Measurements from ENCODE around the gene NOL4L.

DNA sequence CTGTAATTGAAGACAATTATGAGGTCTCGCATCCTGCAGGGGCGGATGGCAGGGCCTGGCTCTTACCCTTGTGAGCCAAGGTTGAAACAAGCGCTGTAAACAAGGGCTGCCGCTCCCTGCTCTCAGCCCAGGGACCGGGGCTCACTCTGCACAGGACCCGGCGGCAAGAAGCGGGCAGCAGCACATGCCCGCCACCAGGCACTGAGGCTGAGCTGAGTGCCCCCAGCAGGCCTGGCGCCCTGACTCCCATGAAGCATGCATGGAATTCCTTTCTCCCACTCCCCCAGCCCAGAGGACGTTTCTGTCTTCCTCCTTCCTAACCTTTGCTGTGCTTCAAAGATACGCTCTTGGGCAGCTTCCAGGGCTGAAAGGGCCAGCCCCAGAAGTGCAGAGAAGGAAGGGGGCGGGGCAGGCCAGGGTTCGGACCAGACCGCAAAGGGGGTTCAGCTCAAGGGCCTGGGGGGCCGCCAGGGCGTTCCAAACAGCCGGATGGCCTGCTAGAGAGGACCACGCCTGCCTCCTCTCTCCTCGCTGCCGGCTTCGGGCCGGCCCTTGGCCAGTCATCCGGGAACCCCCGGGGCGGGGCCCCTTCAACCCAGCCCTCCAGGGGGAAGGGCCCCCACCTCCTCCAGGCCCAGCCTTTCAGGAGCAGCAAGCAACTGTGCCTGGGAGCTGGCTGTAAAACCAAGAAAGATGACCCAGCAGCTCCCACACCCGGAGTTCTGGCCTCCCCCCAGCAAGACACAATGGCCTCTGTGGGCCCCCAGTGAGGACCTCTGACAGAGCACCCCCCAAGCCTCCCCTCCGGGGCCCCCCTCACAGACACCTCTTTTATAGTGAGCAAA lies 109.9 kb downstream of the NOL4L start:
- TF ChIP-seq EP300 (IDR thresholded peaks at IDR 0.05) (no peak), CEBPB (IDR thresholded peaks at IDR 0.05) (no peak), JUNB (IDR thresholded peaks at IDR 0.05) (no peak), MAX (IDR thresholded peaks at IDR 0.05) (peak; percentile 41), RAD21 (conservative IDR thresholded peaks at IDR 0.05 in 1 of 2, IDR thresholded peaks at IDR 0.05 in 1 of 2) (peak in 1 of 2 experiments; percentile 32; a peak in 1 of 5 replicates), MAZ (IDR thresholded peaks at IDR 0.05; ENCODE audit: borderline replicate concordance, low read depth, low read length) (no peak), REST (IDR thresholded peaks at IDR 0.05) (no peak), BHLHE40 (IDR thresholded peaks at IDR 0.05; ENCODE audit: low read depth, low read length) (no peak), POLR2A (IDR thresholded peaks at IDR 0.05; ENCODE audit: low read length) (peak; percentile 65), ZFP36 (IDR thresholded peaks at IDR 0.05; ENCODE audit: borderline replicate concordance, partially characterized antibody) (no peak)
- TF ChIP-seq, protein P1, sequence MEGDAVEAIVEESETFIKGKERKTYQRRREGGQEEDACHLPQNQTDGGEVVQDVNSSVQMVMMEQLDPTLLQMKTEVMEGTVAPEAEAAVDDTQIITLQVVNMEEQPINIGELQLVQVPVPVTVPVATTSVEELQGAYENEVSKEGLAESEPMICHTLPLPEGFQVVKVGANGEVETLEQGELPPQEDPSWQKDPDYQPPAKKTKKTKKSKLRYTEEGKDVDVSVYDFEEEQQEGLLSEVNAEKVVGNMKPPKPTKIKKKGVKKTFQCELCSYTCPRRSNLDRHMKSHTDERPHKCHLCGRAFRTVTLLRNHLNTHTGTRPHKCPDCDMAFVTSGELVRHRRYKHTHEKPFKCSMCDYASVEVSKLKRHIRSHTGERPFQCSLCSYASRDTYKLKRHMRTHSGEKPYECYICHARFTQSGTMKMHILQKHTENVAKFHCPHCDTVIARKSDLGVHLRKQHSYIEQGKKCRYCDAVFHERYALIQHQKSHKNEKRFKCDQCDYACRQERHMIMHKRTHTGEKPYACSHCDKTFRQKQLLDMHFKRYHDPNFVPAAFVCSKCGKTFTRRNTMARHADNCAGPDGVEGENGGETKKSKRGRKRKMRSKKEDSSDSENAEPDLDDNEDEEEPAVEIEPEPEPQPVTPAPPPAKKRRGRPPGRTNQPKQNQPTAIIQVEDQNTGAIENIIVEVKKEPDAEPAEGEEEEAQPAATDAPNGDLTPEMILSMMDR (IDR thresholded peaks at IDR 0.05): no peak
